Amniotic epithelial cell (primary cell): ENCODE measurements around the gene NR1H3.
"Not testable (repeated sequence)": the region's sequence is repeated elsewhere in the genome, so short reads cannot be mapped to it uniquely, and the experiment has no call there.

Source experiments
- DNase-seq: peaks from one replicate; pipeline ENCODE4 v3.0.0-alpha.2; 2010; ENCODE audit warnings: low read depth

NR1H3 gene

GRCh38 chr11:47257517-47258316, at the start of gene NR1H3:
TSS of gene NR1H3 (plus strand) at chr11:47257996. CDS start at chr11:47259217, 1,221 bp downstream.
- peak; percentile 60 for DNase-seq

GRCh38 chr11:47208008-47208552, 49.7 kb upstream of the NR1H3 start:
- DNase-seq: not testable (repeated sequence)

GRCh38 chr11:47208628-47209027, 49.2 kb upstream of the NR1H3 start:
- DNase-seq: no peak

GRCh38 chr11:47212938-47213337, 44.9 kb upstream of the NR1H3 start:
- no peak for DNase-seq

GRCh38 chr11:47213950-47214565, 43.7 kb upstream of the NR1H3 start:
- DNase-seq: peak; percentile 91

GRCh38 chr11:47215366-47215910, 42.4 kb upstream of the NR1H3 start:
- peak; percentile 16 for DNase-seq

GRCh38 chr11:47216121-47216798, 41.5 kb upstream of the NR1H3 start:
- DNase-seq: peak; percentile 63

GRCh38 chr11:47220401-47220821, 37.4 kb upstream of the NR1H3 start:
- peak; percentile 87 for DNase-seq

- DNase-seq: no peak
These were observed 35.1 kb upstream of the NR1H3 start for GRCh38 chr11:47222696-47223095.

- DNase-seq: no peak
These were observed 32.0 kb upstream of the NR1H3 start for GRCh38 chr11:47225552-47226400.

GRCh38 chr11:47229161-47229560, 28.6 kb upstream of the NR1H3 start:
- no peak for DNase-seq

- no peak for DNase-seq
These were observed 24.7 kb upstream of the NR1H3 start for GRCh38 chr11:47233051-47233450.

GRCh38 chr11:47233989-47234668, 23.7 kb upstream of the NR1H3 start:
- peak; percentile 64 for DNase-seq

GRCh38 chr11:47234669-47235100, 23.1 kb upstream of the NR1H3 start:
- no peak for DNase-seq

GRCh38 chr11:47235163-47235562, 22.6 kb upstream of the NR1H3 start:
- no peak for DNase-seq

- DNase-seq: peak; percentile 55
These were observed 21.3 kb upstream of the NR1H3 start for GRCh38 chr11:47236482-47236881.

GRCh38 chr11:47239852-47240251, 17.9 kb upstream of the NR1H3 start:
- DNase-seq: no peak

- peak; percentile 11 for DNase-seq
These were observed 15.9 kb upstream of the NR1H3 start for GRCh38 chr11:47241841-47242301.

- DNase-seq: no peak
These were observed 15.1 kb upstream of the NR1H3 start for GRCh38 chr11:47242596-47243192.

GRCh38 chr11:47243454-47243853, 14.3 kb upstream of the NR1H3 start:
- no peak for DNase-seq
